UCSD-AML1 (cell line): ENCODE measurements around the gene DLG2.

Experiments used
- DNase-seq: peaks from one replicate; lab custom pipeline; 2025; ENCODE audit not compliant: unreplicated experiment; lab: John Stamatoyannopoulos, UW

Gene DLG2

GRCh38 chr11:85572056-85572455 is 55.1 kb downstream of the DLG2 start:
- DNase-seq = no peak

- DNase-seq = no peak
These were observed 57.6 kb downstream of the DLG2 start for GRCh38 chr11:85569525-85569924.

- no peak for DNase-seq
These were observed 68.7 kb downstream of the DLG2 start for GRCh38 chr11:85558411-85558810.

GRCh38 chr11:85551881-85552280 is 75.3 kb downstream of the DLG2 start:
- no peak for DNase-seq

GRCh38 chr11:85541683-85542082 is 85.5 kb downstream of the DLG2 start:
- no peak for DNase-seq

GRCh38 chr11:85540635-85541205 is 86.4 kb downstream of the DLG2 start:
- DNase-seq = no peak

GRCh38 chr11:85540181-85540580 is 87.0 kb downstream of the DLG2 start:
- no peak for DNase-seq

GRCh38 chr11:85539740-85540139 is 87.4 kb downstream of the DLG2 start:
- DNase-seq = no peak

GRCh38 chr11:85539029-85539689 is 88.0 kb downstream of the DLG2 start:
- DNase-seq = no peak

GRCh38 chr11:85536438-85536837 is 90.7 kb downstream of the DLG2 start:
- DNase-seq = no peak

GRCh38 chr11:85534806-85535205 is 92.3 kb downstream of the DLG2 start:
- DNase-seq = no peak

- no peak for DNase-seq
These were observed 95.8 kb downstream of the DLG2 start for GRCh38 chr11:85531191-85531897.

GRCh38 chr11:85530634-85531033 is 96.5 kb downstream of the DLG2 start:
- DNase-seq = no peak

GRCh38 chr11:85526564-85526963 is 100.6 kb downstream of the DLG2 start:
- DNase-seq = no peak

GRCh38 chr11:85525686-85526085 is 101.5 kb downstream of the DLG2 start:
- no peak for DNase-seq

GRCh38 chr11:85517272-85517671 is 109.9 kb downstream of the DLG2 start:
- DNase-seq = no peak

- no peak for DNase-seq
These were observed 131.2 kb downstream of the DLG2 start for GRCh38 chr11:85495918-85496317.

- no peak for DNase-seq
These were observed 132.7 kb downstream of the DLG2 start for GRCh38 chr11:85494396-85494795.

- no peak for DNase-seq
These were observed 141.2 kb downstream of the DLG2 start for GRCh38 chr11:85485902-85486301.

- no peak for DNase-seq
These were observed 143.3 kb downstream of the DLG2 start for GRCh38 chr11:85483861-85484260.

GRCh38 chr11:85481862-85482261 is 145.3 kb downstream of the DLG2 start:
- no peak for DNase-seq
